A549 (cell line): Measurements from ENCODE around the gene NUP50. TPM values are rescaled to one million over a fixed set of nuclear protein-coding genes. Genes with fewer than 3 reads are reported as not detected.

Experiments
- ATAC-seq, 2 experiments: fragments of 200-7000 bp in 1 of 2; fragments of >200 bp in 1 of 2; cut with Nextera tagmentation in 1 of 2; cut with Tn5 transposase in 1 of 2; 3 replicates each; pipeline versions ENCODE4 v1.8.0 to v1.9.1; 2018 to 2020; ENCODE audit warnings: mild to moderate bottlenecking in 1 of 2, moderate library complexity in 1 of 2
- CTCF ChIA-PET: fragments of 300-600 bp; sonication (Branson Sonifier 250); formaldehyde crosslinking; extraction: SDS; loops from one replicate; lab custom pipeline; 2021; ENCODE audit warnings: antibody characterized with exemption, inconsistent platforms; lab: Yijun Ruan, JAX
- POLR2A ChIA-PET: fragments of 350-600 bp; formaldehyde crosslinking; extraction: SDS; loops from one replicate; lab custom pipeline; 2021; ENCODE audit warnings: antibody characterized with exemption, inconsistent platforms; lab: Yijun Ruan, JAX
- DNase-seq, 2 experiments: peaks; one replicate each; pipeline versions ENCODE4 v3.0.0 to v3.0.0-alpha.2; 2011 to 2016; ENCODE audit warnings: low read depth in 1 of 2, low spot score in 1 of 2
- FAIRE-seq: peaks from 2 replicates; lab custom pipeline; 2011; peaks lifted over from hg19 to GRCh38; lab: Jason Lieb, UNC
- H3K27ac ChIP-seq, 2 experiments: fragments of >200 bp; sonication (Bioruptor Twin); formaldehyde crosslinking; 3 replicates each; pipeline ENCODE4 v1.5.1; 2016 to 2017
- H3K4me1 ChIP-seq: fragments of >200 bp; sonication (Bioruptor Twin); formaldehyde crosslinking; 3 replicates; pipeline ENCODE4 v1.6.1; 2016
- H3K4me2 ChIP-seq: fragments of >200 bp; sonication (Bioruptor Twin); formaldehyde crosslinking; 3 replicates; pipeline ENCODE4 v1.6.1; 2016
- H3K4me3 ChIP-seq: fragments of >200 bp; sonication (Bioruptor Twin); formaldehyde crosslinking; 3 replicates; pipeline ENCODE4 v1.5.1; 2016
- H3K9me3 ChIP-seq: fragments of >200 bp; sonication (Bioruptor Twin); formaldehyde crosslinking; 3 replicates; pipeline ENCODE4 v1.6.1; 2016
- ATOH8 ChIP-seq: fragments of 250-450 bp; sonication (Bioruptor Pico); IDR thresholded peaks from 2 replicates; pipeline ENCODE4 v1.5.0; 2020; ENCODE audit warnings: low read depth, mild to moderate bottlenecking, moderate library complexity
- BCL3 ChIP-seq: fragments of >200 bp; sonication (Bioruptor Twin); formaldehyde crosslinking; IDR thresholded peaks from 3 replicates; pipeline ENCODE4 v1.6.1; 2016
- BHLHE40 ChIP-seq: IDR thresholded peaks from 2 replicates; pipeline ENCODE4 v1.6.1; 2012; ENCODE audit warnings: low read depth, low read length, inconsistent platforms
- CBX2 ChIP-seq: fragments of 200-600 bp; sonication (generic); IDR thresholded peaks from 2 replicates; pipeline ENCODE4 v1.6.1; 2016; ENCODE audit warnings: low read depth, mild to moderate bottlenecking, borderline replicate concordance
- CEBPB ChIP-seq, 2 experiments: fragments of >200 bp in 1 of 2; sonication (Bioruptor Twin) in 1 of 2; formaldehyde crosslinking in 1 of 2; IDR thresholded peaks; 2 replicates each; pipeline ENCODE4 v1.6.1; 2012 to 2016
- CHD4 ChIP-seq: fragments of 200-600 bp; sonication (generic); IDR thresholded peaks from 2 replicates; pipeline ENCODE4 v1.6.1; 2016; ENCODE audit warnings: antibody characterized with exemption, mild to moderate bottlenecking, borderline replicate concordance
- ESRRA ChIP-seq: fragments of 150-350 bp; IDR thresholded peaks from 2 replicates; pipeline ENCODE4 v1.6.1; 2014; ENCODE audit warnings: mild to moderate bottlenecking, low read length, borderline replicate concordance
- FOSB ChIP-seq: fragments of 250-450 bp; sonication (Bioruptor Pico); IDR thresholded peaks from 2 replicates; pipeline ENCODE4 v1.5.0; 2020; ENCODE audit warnings: mild to moderate bottlenecking, moderate library complexity
- FOSL2 ChIP-seq, 2 experiments: fragments of 450-650 bp in 1 of 2; fragments of >200 bp in 1 of 2; sonication (Bioruptor Twin) in 1 of 2; formaldehyde crosslinking; IDR thresholded peaks; 2 replicates each; pipeline versions ENCODE4 v1.5.0 to v1.6.1; 2016 to 2020; ENCODE audit warnings: mild to moderate bottlenecking in 1 of 2, moderate library complexity in 1 of 2
- FOXS1 ChIP-seq: fragments of 250-450 bp; sonication (Bioruptor Pico); IDR thresholded peaks from 2 replicates; pipeline ENCODE4 v1.5.0; 2020; ENCODE audit warnings: mild to moderate bottlenecking, moderate library complexity
- HMGXB4 ChIP-seq: fragments of 250-450 bp; sonication (Bioruptor Pico); IDR thresholded peaks from 2 replicates; pipeline ENCODE4 v1.5.0; 2021; ENCODE audit warnings: mild to moderate bottlenecking, moderate library complexity, borderline replicate concordance
- HOXB5 ChIP-seq: fragments of 250-450 bp; sonication (Bioruptor Pico); IDR thresholded peaks from 2 replicates; pipeline ENCODE4 v1.5.0; 2020; ENCODE audit warnings: mild to moderate bottlenecking, moderate library complexity
- JUN ChIP-seq, 2 experiments: fragments of >200 bp; sonication (Bioruptor Twin); formaldehyde crosslinking; IDR thresholded peaks; 2 replicates in 1 of 2; 3 replicates in 1 of 2; pipeline ENCODE4 v1.6.1; 2016 to 2017
- MAZ ChIP-seq: fragments of 150-350 bp; IDR thresholded peaks from 2 replicates; pipeline ENCODE4 v1.6.1; 2014; ENCODE audit warnings: antibody characterized with exemption, low read depth, low read length, borderline replicate concordance
- NFE2L2 ChIP-seq: fragments of 150-350 bp; conservative IDR thresholded peaks from 2 replicates; pipeline ENCODE4 v1.6.1; 2014; ENCODE audit warnings: low read length
- NPAS2 ChIP-seq: fragments of 250-450 bp; sonication (Bioruptor Pico); IDR thresholded peaks from 2 replicates; pipeline ENCODE4 v1.8.0; 2022; ENCODE audit warnings: mild to moderate bottlenecking, moderate library complexity, borderline replicate concordance
- POLR2A ChIP-seq: IDR thresholded peaks from 2 replicates; pipeline ENCODE4 v1.6.1; 2012; ENCODE audit warnings: mild to moderate bottlenecking, low read length
- TFCP2L1 ChIP-seq: fragments of 250-450 bp; sonication (Bioruptor Pico); IDR thresholded peaks from 2 replicates; pipeline ENCODE4 v1.5.0; 2021; ENCODE audit warnings: mild to moderate bottlenecking
- TP53 ChIP-seq: fragments of 250-450 bp; sonication (Bioruptor Pico); IDR thresholded peaks from 2 replicates; pipeline ENCODE4 v1.5.0; 2021; ENCODE audit warnings: mild to moderate bottlenecking, moderate library complexity
- ZNF302 ChIP-seq: fragments of 250-450 bp; sonication (Bioruptor Pico); IDR thresholded peaks from 2 replicates; pipeline ENCODE4 v1.9.0; 2021; ENCODE audit warnings: inconsistent platforms, mild to moderate bottlenecking, moderate library complexity
- ZSCAN20 ChIP-seq: fragments of 250-450 bp; sonication (Bioruptor Pico); IDR thresholded peaks from 2 replicates; pipeline ENCODE4 v1.8.0; 2022; ENCODE audit warnings: mild to moderate bottlenecking, moderate library complexity
- WGBS: methylation state at CpG from one replicate; pipeline ENCODE4 v1.1.6; 2017; ENCODE audit errors: missing lambda C conversion rate; 5-methylcytosine and 5-hydroxymethylcytosine counted together
- polyA plus RNA-seq, 4 experiments: library from polyadenylated mRNA; depleted of rRNA in 3 of 4; stranded (reverse); fragments of >200 nt; fragmentation: RNase III in 1 of 4; extraction: RNeasy Plus Mini Kit Qiagen cat#74134 plus additional on column Dnase treatment in 1 of 4; gene quantifications; 2 replicates in 3 of 4; 3 replicates in 1 of 4; pipeline ENCODE4 v1.2.3, GENCODE V29; 2011 to 2017
- TF ChIP-seq, protein P1 (sequence below): fragments of >200 bp; sonication (Bioruptor Twin); formaldehyde crosslinking; IDR thresholded peaks from 2 replicates; pipeline ENCODE4 v1.6.1; 2016
- TF ChIP-seq, protein P2 (sequence below): fragments of >200 bp; sonication (Bioruptor Twin); formaldehyde crosslinking; IDR thresholded peaks from 3 replicates; pipeline ENCODE4 v1.5.1; 2016
- TF ChIP-seq, protein P3 (sequence below): fragments of 150-350 bp; IDR thresholded peaks from 2 replicates; pipeline ENCODE4 v1.6.1; 2014; ENCODE audit warnings: low read depth, mild to moderate bottlenecking, low read length

The NUP50 gene
- polyA plus RNA-seq, 2 of the 4 experiments (the other 2 are of a cell fraction): 16.7 to 25.3 TPM

- no peak for TF ChIP-seq TP53
These were observed 3.2 kb downstream of the NUP50 start (continued) for GRCh38 chr22:45166932-45167331.

DNA sequence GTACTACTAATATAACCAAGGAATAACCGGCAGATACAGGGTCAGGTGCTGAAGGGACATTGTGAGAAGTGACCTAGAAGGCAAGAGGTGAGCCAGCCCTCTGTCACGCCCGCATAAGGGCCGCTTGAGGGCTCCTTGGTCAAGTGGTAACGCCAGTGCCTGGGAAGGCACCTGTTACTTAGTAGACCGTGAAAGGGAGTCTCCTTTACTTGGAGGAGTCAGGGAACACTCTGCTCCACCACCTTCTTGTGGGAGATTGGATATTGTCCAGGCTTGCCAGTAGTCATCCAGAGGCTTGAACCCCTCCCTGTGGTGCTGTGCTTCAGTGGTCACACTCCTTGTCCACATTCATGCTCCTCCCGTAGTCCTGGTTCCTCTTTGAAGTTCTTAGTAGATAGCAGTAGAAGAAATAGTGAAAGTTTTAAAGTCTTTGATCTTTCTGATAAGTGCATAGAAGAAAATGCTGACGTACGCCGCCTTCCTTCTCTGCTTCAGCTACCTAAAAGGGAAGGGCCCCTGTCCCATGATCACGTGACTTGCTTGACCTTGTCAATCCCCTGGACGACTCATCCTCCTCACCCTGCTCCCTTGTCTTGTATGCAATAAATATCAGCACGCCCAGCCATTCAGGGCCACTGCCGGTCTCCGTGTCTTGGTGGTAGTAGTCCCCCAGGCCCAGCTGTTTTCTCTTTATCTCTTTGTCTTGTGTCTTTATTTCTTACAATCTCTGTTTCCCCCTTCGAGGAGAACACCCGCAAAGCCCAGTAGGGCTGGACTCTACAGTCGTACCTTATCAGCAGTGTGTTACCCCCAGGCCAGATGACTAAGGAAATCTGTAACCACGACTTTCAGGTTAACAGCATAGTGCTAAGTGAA lies 6.1 kb downstream of the NUP50 start:
- ChIA-PET POLR2A (no interaction called here), CTCF (no interaction called here)
- Histone ChIP-seq H3K27ac (no peak overlapping the region), H3K4me2 (no peak overlapping the region), H3K4me3 (no peak overlapping the region), H3K4me1 (peaks cover 10% of the 10 kb centered on the region; the same call in 2 of the 3 replicates), H3K9me3 (no peaks in the 10 kb centered on the region)
- no peak for FAIRE-seq
- 79% methylated on average over 19 of the region's 19 CpGs for WGBS
- DNase-seq: no peak
- no peak for TF ChIP-seq HMGXB4 (CRISPR knock-in tag)
- no peak for TF ChIP-seq BHLHE40
- TF ChIP-seq MAZ: no peak
- TF ChIP-seq NFE2L2: no peak
- TF ChIP-seq, protein P1, sequence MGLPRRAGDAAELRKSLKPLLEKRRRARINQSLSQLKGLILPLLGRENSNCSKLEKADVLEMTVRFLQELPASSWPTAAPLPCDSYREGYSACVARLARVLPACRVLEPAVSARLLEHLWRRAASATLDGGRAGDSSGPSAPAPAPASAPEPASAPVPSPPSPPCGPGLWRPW: no peak
- ATAC-seq: no peak

DNA sequence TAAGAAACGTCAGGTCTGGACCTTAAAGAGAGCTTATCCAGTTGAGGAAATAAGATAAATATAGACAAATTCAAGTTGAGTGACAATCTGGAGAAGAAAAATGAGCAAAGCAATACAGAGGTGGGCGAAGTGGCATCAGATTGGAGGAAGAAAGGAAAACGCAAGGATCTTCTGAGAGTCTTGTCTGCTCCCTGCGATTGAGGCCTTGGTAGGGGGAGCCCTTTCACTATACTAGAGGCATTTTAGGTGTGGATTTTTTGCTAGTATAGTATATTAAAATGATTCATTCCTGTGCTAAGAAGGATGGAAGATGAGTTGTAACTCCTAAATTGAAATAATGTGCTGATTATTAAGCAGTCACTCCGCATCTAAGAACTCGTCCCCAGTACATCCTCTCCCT lies 8.1 kb downstream of the NUP50 start:
- no peak for FAIRE-seq
- POLR2A ChIA-PET: no interaction called here
- Histone ChIP-seq H3K9me3 (no peaks in the 10 kb centered on the region), H3K4me3 (no peak overlapping the region), H3K27ac (no peak overlapping the region), H3K4me1 (no peaks in the 10 kb centered on the region), H3K4me2 (no peak overlapping the region)
- DNase-seq: no peak
- WGBS: 93% methylated on average over 6 of the region's 6 CpGs
- CTCF ChIA-PET: interaction anchor here (1.0 to 1.4 kb wide), 2 partner anchors 75 to 97 kb away, joined by 3 to 4 read pairs; no protein-coding TSS in a partner anchor
- TF ChIP-seq JUN (IDR thresholded peaks at IDR 0.05) (no peak), BCL3 (no peak), FOXS1 (CRISPR knock-in tag) (no peak), HOXB5 (CRISPR knock-in tag) (no peak), CHD4 (no peak), FOSL2 (IDR thresholded peaks at IDR 0.05) (no peak), FOSL2 (CRISPR knock-in tag; IDR thresholded peaks at IDR 0.05) (no peak), NPAS2 (CRISPR knock-in tag) (no peak), CEBPB (IDR thresholded peaks at IDR 0.05) (no peak), ESRRA (no peak), ATOH8 (CRISPR knock-in tag) (no peak), CBX2 (no peak), ZSCAN20 (no peak), ZNF302 (CRISPR knock-in tag) (no peak), TFCP2L1 (CRISPR knock-in tag) (no peak), POLR2A (no peak), TP53 (no peak), FOSB (no peak)
- TF ChIP-seq, protein P2, sequence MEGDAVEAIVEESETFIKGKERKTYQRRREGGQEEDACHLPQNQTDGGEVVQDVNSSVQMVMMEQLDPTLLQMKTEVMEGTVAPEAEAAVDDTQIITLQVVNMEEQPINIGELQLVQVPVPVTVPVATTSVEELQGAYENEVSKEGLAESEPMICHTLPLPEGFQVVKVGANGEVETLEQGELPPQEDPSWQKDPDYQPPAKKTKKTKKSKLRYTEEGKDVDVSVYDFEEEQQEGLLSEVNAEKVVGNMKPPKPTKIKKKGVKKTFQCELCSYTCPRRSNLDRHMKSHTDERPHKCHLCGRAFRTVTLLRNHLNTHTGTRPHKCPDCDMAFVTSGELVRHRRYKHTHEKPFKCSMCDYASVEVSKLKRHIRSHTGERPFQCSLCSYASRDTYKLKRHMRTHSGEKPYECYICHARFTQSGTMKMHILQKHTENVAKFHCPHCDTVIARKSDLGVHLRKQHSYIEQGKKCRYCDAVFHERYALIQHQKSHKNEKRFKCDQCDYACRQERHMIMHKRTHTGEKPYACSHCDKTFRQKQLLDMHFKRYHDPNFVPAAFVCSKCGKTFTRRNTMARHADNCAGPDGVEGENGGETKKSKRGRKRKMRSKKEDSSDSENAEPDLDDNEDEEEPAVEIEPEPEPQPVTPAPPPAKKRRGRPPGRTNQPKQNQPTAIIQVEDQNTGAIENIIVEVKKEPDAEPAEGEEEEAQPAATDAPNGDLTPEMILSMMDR: no peak
- TF ChIP-seq, protein P3, sequence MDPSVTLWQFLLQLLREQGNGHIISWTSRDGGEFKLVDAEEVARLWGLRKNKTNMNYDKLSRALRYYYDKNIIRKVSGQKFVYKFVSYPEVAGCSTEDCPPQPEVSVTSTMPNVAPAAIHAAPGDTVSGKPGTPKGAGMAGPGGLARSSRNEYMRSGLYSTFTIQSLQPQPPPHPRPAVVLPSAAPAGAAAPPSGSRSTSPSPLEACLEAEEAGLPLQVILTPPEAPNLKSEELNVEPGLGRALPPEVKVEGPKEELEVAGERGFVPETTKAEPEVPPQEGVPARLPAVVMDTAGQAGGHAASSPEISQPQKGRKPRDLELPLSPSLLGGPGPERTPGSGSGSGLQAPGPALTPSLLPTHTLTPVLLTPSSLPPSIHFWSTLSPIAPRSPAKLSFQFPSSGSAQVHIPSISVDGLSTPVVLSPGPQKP: no peak
- no peak for ATAC-seq
